Transverse colon (tissue), 4 donors: ENCODE data around the gene BCORL1.

Experiments used
- EP300 ChIP-seq: sonication (generic); formaldehyde crosslinking; IDR thresholded peaks from one replicate; pipeline ENCODE4 v1.6.1; 2017; ENCODE audit warnings: antibody characterized with exemption, low read depth
- POLR2A ChIP-seq: fragments of 450-650 bp; IDR thresholded peaks from one replicate; pipeline ENCODE4 v1.6.1; 2016; ENCODE audit warnings: antibody characterized with exemption, mild to moderate bottlenecking, moderate library complexity
- POLR2AphosphoS5 ChIP-seq, 3 donors: sonication (generic); formaldehyde crosslinking; IDR thresholded peaks; one replicate each; pipeline ENCODE4 v1.6.1; 2016; ENCODE audit warnings: antibody characterized with exemption in 3 of 3
- TF ChIP-seq, protein P1 (sequence below), 5 experiments: fragments of 200-600 bp in 3 of 5; fragments of 450-650 bp in 2 of 5; sonication (generic) in 3 of 5; IDR thresholded peaks; 1 replicate in 2 of 5; 2 replicates in 3 of 5; pipeline ENCODE4 v1.5.1; 2016 to 2017; ENCODE audit warnings: antibody characterized with exemption in 5 of 5, inconsistent platforms in 3 of 5, mild to moderate bottlenecking in 2 of 5, moderate library complexity in 1 of 5

DNA sequence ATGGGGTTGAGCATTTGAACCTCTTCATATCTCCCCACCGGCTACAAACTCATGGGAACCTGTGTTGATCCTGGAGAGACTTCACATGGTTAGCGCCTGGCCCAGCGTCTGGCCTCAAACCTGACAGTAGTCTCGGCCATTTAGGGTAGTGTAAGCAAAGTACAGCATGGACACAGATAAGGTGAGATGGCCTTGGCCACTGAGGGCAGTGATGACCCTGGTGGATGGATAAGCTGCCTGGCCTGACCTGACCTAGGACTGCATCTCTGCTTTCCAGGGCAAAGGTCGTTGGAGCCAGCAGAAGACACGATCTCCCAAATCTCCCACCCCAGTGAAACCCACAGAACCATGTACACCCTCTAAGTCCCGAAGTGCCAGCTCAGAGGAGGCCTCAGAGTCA lies 51.7 kb downstream of the BCORL1 start:
- TF ChIP-seq POLR2AphosphoS5 (IDR thresholded peaks at IDR 0.05) (no peak), POLR2A (no peak), EP300 (no peak)
- TF ChIP-seq, protein P1, sequence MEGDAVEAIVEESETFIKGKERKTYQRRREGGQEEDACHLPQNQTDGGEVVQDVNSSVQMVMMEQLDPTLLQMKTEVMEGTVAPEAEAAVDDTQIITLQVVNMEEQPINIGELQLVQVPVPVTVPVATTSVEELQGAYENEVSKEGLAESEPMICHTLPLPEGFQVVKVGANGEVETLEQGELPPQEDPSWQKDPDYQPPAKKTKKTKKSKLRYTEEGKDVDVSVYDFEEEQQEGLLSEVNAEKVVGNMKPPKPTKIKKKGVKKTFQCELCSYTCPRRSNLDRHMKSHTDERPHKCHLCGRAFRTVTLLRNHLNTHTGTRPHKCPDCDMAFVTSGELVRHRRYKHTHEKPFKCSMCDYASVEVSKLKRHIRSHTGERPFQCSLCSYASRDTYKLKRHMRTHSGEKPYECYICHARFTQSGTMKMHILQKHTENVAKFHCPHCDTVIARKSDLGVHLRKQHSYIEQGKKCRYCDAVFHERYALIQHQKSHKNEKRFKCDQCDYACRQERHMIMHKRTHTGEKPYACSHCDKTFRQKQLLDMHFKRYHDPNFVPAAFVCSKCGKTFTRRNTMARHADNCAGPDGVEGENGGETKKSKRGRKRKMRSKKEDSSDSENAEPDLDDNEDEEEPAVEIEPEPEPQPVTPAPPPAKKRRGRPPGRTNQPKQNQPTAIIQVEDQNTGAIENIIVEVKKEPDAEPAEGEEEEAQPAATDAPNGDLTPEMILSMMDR (IDR thresholded peaks at IDR 0.05), result no peak
